ENCODE results near the gene CAMK1. TPM values are rescaled to one million over a fixed set of nuclear protein-coding genes. Genes with fewer than 3 reads are reported as not detected.

Gene CAMK1
- total and polyA plus RNA-seq, 7 donors: 3.9 to 7.2 (median 5.5) TPM

GRCh38 chr3:9718118-9718517, 51.6 kb downstream of the CAMK1 start:
- no peaks in the 10 kb centered on the region for H3K9me3 ChIP-seq

GRCh38 chr3:9717563-9717962, 52.2 kb downstream of the CAMK1 start:
- no peak for TF ChIP-seq CTCF (IDR thresholded peaks at IDR 0.05)
- DNase-seq (no peak), ATAC-seq (no peak)
- H3K36me3 ChIP-seq (ENCODE audit: insufficient read depth in 1 of 2, low read depth in 1 of 2): no peaks in the 10 kb centered on the region
- H3K27ac ChIP-seq: no peak overlapping the region
- intact Hi-C loops (cut with DNase I): no loop called here
- 87 to 91% (median 90%) methylated on average over 1 of the region's 1 CpG for WGBS, 3 donors
- H3K27me3 ChIP-seq (ENCODE audit: insufficient read depth in 3 of 3, low read length in 2 of 3): no peaks in the 10 kb centered on the region
- no peaks in the 10 kb centered on the region for H3K9me3 ChIP-seq
- H3K4me3 ChIP-seq: no peak overlapping the region
- no peaks in the 10 kb centered on the region for H3K4me1 ChIP-seq

More at GRCh38 chr3:9718118-9718517, 51.6 kb downstream of the CAMK1 start:
- TF ChIP-seq CTCF (IDR thresholded peaks at IDR 0.05): no peak
- Histone ChIP-seq H3K4me3 (no peak overlapping the region), H3K27ac (no peak overlapping the region), H3K27me3 (ENCODE audit: insufficient read depth in 3 of 3, low read length in 2 of 3) (no peaks in the 10 kb centered on the region), H3K36me3 (ENCODE audit: insufficient read depth in 1 of 2, low read depth in 1 of 2) (no peaks in the 10 kb centered on the region), H3K4me1 (no peaks in the 10 kb centered on the region)
- DNase-seq (no peak), ATAC-seq (no peak)
- 62 to 71% (median 70%) methylated on average over 4 of the region's 4 CpGs for WGBS, 3 donors
- intact Hi-C loops (cut with DNase I): no loop called here

- intact Hi-C loops (cut with DNase I): no loop called here
- no peak overlapping the region for H3K4me3 ChIP-seq
- H3K27ac ChIP-seq: no peak overlapping the region
- H3K36me3 ChIP-seq (ENCODE audit: insufficient read depth in 1 of 2, low read depth in 1 of 2): no peaks in the 10 kb centered on the region
- TF ChIP-seq CTCF (IDR thresholded peaks at IDR 0.05): no peak
- H3K9me3 ChIP-seq: no peaks in the 10 kb centered on the region
- H3K27me3 ChIP-seq (ENCODE audit: insufficient read depth in 3 of 3, low read length in 2 of 3): no peaks in the 10 kb centered on the region
- ATAC-seq (no peak), DNase-seq (no peak)
- H3K4me1 ChIP-seq: no peaks in the 10 kb centered on the region
- WGBS, 3 donors: 74 to 79% (median 77%) methylated on average over 5 of the region's 5 CpGs
Measured at GRCh38 chr3:9716801-9717555, 52.8 kb downstream of the CAMK1 start.

GRCh38 chr3:9715764-9716437, 53.8 kb downstream of the CAMK1 start:
- Histone ChIP-seq H3K27me3 (ENCODE audit: insufficient read depth in 3 of 3, low read length in 2 of 3) (no peaks in the 10 kb centered on the region), H3K27ac (no peak overlapping the region), H3K4me3 (no peak overlapping the region), H3K36me3 (ENCODE audit: insufficient read depth in 1 of 2, low read depth in 1 of 2) (no peaks in the 10 kb centered on the region), H3K4me1 (no peaks in the 10 kb centered on the region), H3K9me3 (no peaks in the 10 kb centered on the region)
- TF ChIP-seq CTCF (IDR thresholded peaks at IDR 0.05): peak; percentile 55
- 39 to 44% (median 42%) methylated on average over 6 of the region's 6 CpGs for WGBS, 3 donors
- DNase-seq (peak; percentile 70 to 78), ATAC-seq (peak; percentile 93 to 98 (median 96))
- intact Hi-C loops (cut with DNase I): no loop called here

All from psoas muscle (tissue), 8 donors.